ENCODE measurements around the gene GNAZ.

DNA sequence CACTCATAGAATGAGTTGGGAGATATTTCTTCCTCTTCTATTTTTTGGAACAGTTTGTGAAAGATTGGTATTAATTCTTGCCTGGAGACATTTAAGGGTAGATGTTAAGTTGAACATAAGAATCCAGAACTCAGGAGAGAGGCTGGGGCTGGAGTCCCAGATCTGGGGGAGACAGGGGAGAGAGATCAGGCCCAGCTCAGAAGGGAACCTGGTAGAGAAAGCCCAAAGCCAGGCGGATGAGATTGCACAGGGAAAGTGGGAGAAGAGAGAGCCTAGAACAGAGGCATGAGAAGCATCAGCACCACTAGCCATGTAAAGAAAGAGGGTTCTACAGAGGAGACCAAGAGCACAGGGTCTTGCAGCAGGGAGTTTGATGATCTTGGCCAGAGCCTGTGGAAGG, 13.0 kb upstream of the GNAZ start:
- no peak for TF ChIP-seq EZH2 (IDR thresholded peaks at IDR 0.05; ENCODE audit: insufficient read depth, poor library complexity, severe bottlenecking)
- no peak for TF ChIP-seq EZH2phosphoT487 (IDR thresholded peaks at IDR 0.05; ENCODE audit: insufficient read depth, low read depth)
